ENCODE results near the gene GDF7.

Gene GDF7

GRCh38 chr2:20662308-20662937 lies 4.5 kb upstream of the GDF7 start:
- no peak overlapping the region for H3K4me2 ChIP-seq (ENCODE audit: low read length, poor library complexity, severe bottlenecking)
- peaks cover 29% of the 10 kb centered on the region for H3K4me1 ChIP-seq (ENCODE audit: control insufficient read depth, insufficient read depth, low read depth, low read length)
- no peaks in the 10 kb centered on the region for H3K36me3 ChIP-seq (ENCODE audit: control insufficient read depth in 1 of 2, insufficient read depth in 2 of 2, low read depth in 1 of 2, low read length in 2 of 2)
- H3K18ac ChIP-seq (ENCODE audit: low read depth in 1 of 2, low read length in 2 of 2) = no peak overlapping the region
- no peak overlapping the region for H4K91ac ChIP-seq (ENCODE audit: low read length)
- peaks cover 51 to 69% of the 10 kb centered on the region in 2 experiments for H3K27me3 ChIP-seq (ENCODE audit: control insufficient read depth in 1 of 2, insufficient read depth in 1 of 2, low read length in 2 of 2)
- no peak overlapping the region for H3K4ac ChIP-seq (ENCODE audit: low read depth in 1 of 2, low read length in 2 of 2)
- no peaks in the 10 kb centered on the region for H3K9me3 ChIP-seq (ENCODE audit: control insufficient read depth, low read length)
- H3K27ac ChIP-seq (ENCODE audit: low read length, poor library complexity, severe bottlenecking) = no peak overlapping the region
- no peak overlapping the region for H2AFZ ChIP-seq (ENCODE audit: low read depth, low read length)
- H3K9ac ChIP-seq (ENCODE audit: low read length) = no peak overlapping the region
- H2BK120ac ChIP-seq (ENCODE audit: low read depth, low read length) = no peak overlapping the region
- H2BK15ac ChIP-seq (ENCODE audit: low read depth, poor library complexity, severe bottlenecking) = peak overlapping the region; percentile 70
- H3K23ac ChIP-seq (ENCODE audit: low read length in 2 of 2) = no peak overlapping the region
- H2BK12ac ChIP-seq (ENCODE audit: low read length in 2 of 2) = no peak overlapping the region
- 58% methylated on average over 5 of the region's 5 CpGs for WGBS
- H3K14ac ChIP-seq (ENCODE audit: low read length in 2 of 2) = no peak overlapping the region
- H3K79me1 ChIP-seq (replicated peaks; ENCODE audit: low read length, poor library complexity, severe bottlenecking) = no peaks in the 10 kb centered on the region
- H2BK5ac ChIP-seq (ENCODE audit: low read depth, low read length, poor library complexity, severe bottlenecking) = no peak overlapping the region
- H4K8ac ChIP-seq (ENCODE audit: low read length) = no peak overlapping the region
- H3K4me3 ChIP-seq (ENCODE audit: insufficient read depth in 1 of 2, low read depth in 1 of 2, low read length in 2 of 2) = no peak overlapping the region
- H2AK5ac ChIP-seq (ENCODE audit: low read length, severe bottlenecking) = no peak overlapping the region
- DNase-seq = no peak

DNA sequence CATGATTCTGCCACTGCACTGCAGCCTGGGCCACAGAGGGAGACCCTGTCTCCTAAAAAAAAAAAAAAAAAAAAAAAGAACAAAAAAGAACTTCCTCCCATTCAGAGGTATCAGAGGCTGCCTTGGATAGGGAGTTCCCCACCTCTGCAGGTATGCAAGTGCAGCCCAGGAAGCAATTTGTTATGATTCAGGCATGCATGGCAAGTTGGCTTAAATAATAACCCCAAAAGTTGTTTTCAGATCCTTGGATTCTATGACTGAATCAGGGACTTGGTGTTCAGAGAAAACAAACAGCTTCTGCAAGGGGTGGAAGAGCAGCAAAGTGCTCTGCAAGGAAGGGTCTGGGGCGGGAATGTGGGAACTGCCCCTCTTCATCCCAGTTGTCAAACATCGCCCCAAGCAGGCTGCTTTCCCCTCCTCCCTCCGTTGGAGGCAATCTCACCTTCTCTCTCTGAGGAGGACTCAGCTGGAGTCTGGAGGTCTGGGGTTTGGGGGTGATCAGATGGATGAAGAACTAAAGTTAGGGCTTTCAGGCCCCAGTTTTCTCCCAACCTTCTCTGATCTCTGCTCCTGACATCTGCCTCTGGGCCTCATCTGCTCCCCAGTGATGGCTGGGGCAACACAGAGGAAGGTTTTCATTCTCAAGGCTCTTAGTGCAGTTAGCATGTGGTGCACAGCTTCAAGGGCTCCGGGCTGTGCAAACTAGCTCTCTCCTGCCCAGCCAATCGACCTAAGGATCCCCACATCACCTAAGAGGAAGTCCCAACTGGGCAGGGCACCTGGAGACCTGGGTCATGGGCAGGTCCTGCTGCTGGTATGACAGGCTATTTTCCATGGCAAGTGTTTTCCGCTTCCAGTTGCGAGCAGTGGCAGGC lies 3.5 kb upstream of the GDF7 start:
- WGBS = 55% methylated on average over 4 of the region's 7 CpGs

DNA sequence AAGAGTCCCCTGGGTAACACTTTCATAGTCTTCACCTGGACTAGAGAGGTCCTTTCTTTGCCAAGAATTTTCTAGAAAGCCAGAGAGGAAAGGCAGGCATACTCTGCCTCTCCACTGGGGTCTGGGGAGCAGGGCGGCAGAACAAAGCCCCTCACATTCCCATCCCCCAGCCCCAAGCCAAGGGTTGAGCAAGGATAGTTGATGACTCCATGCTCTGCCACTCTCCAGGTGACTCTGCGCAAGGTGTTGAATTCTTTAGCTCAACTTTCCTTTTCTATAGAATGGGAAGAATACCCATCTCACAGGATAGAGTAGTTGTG lies 2.9 kb upstream of the GDF7 start:
- 27% methylated on average over 1 of the region's 2 CpGs for WGBS
- Histone ChIP-seq H3K4ac (ENCODE audit: low read depth in 1 of 2, low read length in 2 of 2) (no peak overlapping the region), H3K23ac (ENCODE audit: low read length in 2 of 2) (no peak overlapping the region), H3K4me3 (ENCODE audit: insufficient read depth in 1 of 2, low read depth in 1 of 2, low read length in 2 of 2) (no peak overlapping the region), H2BK120ac (ENCODE audit: low read depth, low read length) (no peak overlapping the region), H3K18ac (ENCODE audit: low read depth in 1 of 2, low read length in 2 of 2) (no peak overlapping the region), H3K27ac (ENCODE audit: low read length, poor library complexity, severe bottlenecking) (no peak overlapping the region), H2BK15ac (ENCODE audit: low read depth, poor library complexity, severe bottlenecking) (no peak overlapping the region), H2AFZ (ENCODE audit: low read depth, low read length) (no peak overlapping the region), H3K14ac (ENCODE audit: low read length in 2 of 2) (no peak overlapping the region), H3K79me1 (replicated peaks; ENCODE audit: low read length, poor library complexity, severe bottlenecking) (peaks cover 2% of the 10 kb centered on the region), H4K91ac (ENCODE audit: low read length) (no peak overlapping the region), H3K4me1 (ENCODE audit: control insufficient read depth, insufficient read depth, low read depth, low read length) (peaks cover 34% of the 10 kb centered on the region), H2BK12ac (ENCODE audit: low read length in 2 of 2) (no peak overlapping the region), H4K8ac (ENCODE audit: low read length) (no peak overlapping the region), H2BK5ac (ENCODE audit: low read depth, low read length, poor library complexity, severe bottlenecking) (no peak overlapping the region), H3K27me3 (ENCODE audit: control insufficient read depth in 1 of 2, insufficient read depth in 1 of 2, low read length in 2 of 2) (peaks cover 51 to 76% of the 10 kb centered on the region in 2 experiments), H2AK5ac (ENCODE audit: low read length, severe bottlenecking) (no peak overlapping the region), H3K9me3 (ENCODE audit: control insufficient read depth, low read length) (no peaks in the 10 kb centered on the region), H3K36me3 (ENCODE audit: control insufficient read depth in 1 of 2, insufficient read depth in 2 of 2, low read depth in 1 of 2, low read length in 2 of 2) (no peaks in the 10 kb centered on the region), H3K4me2 (ENCODE audit: low read length, poor library complexity, severe bottlenecking) (no peak overlapping the region), H3K9ac (ENCODE audit: low read length) (no peak overlapping the region)
- no peak for DNase-seq

More for the DNA sequence above, 3.5 kb upstream of the GDF7 start:
- Histone ChIP-seq H2BK12ac (ENCODE audit: low read length in 2 of 2) (no peak overlapping the region), H3K27ac (ENCODE audit: low read length, poor library complexity, severe bottlenecking) (no peak overlapping the region), H2BK5ac (ENCODE audit: low read depth, low read length, poor library complexity, severe bottlenecking) (no peak overlapping the region), H3K9ac (ENCODE audit: low read length) (no peak overlapping the region), H3K18ac (ENCODE audit: low read depth in 1 of 2, low read length in 2 of 2) (no peak overlapping the region), H3K4me1 (ENCODE audit: control insufficient read depth, insufficient read depth, low read depth, low read length) (peaks cover 29% of the 10 kb centered on the region), H3K4ac (ENCODE audit: low read depth in 1 of 2, low read length in 2 of 2) (no peak overlapping the region), H4K8ac (ENCODE audit: low read length) (no peak overlapping the region), H2BK120ac (ENCODE audit: low read depth, low read length) (no peak overlapping the region), H3K9me3 (ENCODE audit: control insufficient read depth, low read length) (no peaks in the 10 kb centered on the region), H3K79me1 (replicated peaks; ENCODE audit: low read length, poor library complexity, severe bottlenecking) (no peaks in the 10 kb centered on the region), H3K4me2 (ENCODE audit: low read length, poor library complexity, severe bottlenecking) (no peak overlapping the region), H3K23ac (ENCODE audit: low read length in 2 of 2) (no peak overlapping the region), H3K36me3 (ENCODE audit: control insufficient read depth in 1 of 2, insufficient read depth in 2 of 2, low read depth in 1 of 2, low read length in 2 of 2) (no peaks in the 10 kb centered on the region), H3K4me3 (ENCODE audit: insufficient read depth in 1 of 2, low read depth in 1 of 2, low read length in 2 of 2) (no peak overlapping the region), H4K91ac (ENCODE audit: low read length) (no peak overlapping the region), H3K27me3 (ENCODE audit: control insufficient read depth in 1 of 2, insufficient read depth in 1 of 2, low read length in 2 of 2) (peaks cover 51 to 74% of the 10 kb centered on the region in 2 experiments), H3K14ac (ENCODE audit: low read length in 2 of 2) (no peak overlapping the region), H2AK5ac (ENCODE audit: low read length, severe bottlenecking) (no peak overlapping the region), H2BK15ac (ENCODE audit: low read depth, poor library complexity, severe bottlenecking) (no peak overlapping the region), H2AFZ (ENCODE audit: low read depth, low read length) (no peak overlapping the region)
- no peak for DNase-seq

GRCh38 chr2:20664431-20665242 lies 2.3 kb upstream of the GDF7 start:
- no peak overlapping the region for H2BK5ac ChIP-seq (ENCODE audit: low read depth, low read length, poor library complexity, severe bottlenecking)
- peak overlapping the region; percentile 85 for H3K4me2 ChIP-seq (ENCODE audit: low read length, poor library complexity, severe bottlenecking)
- H3K9ac ChIP-seq (ENCODE audit: low read length) = no peak overlapping the region
- no peak overlapping the region for H2BK120ac ChIP-seq (ENCODE audit: low read depth, low read length)
- H4K8ac ChIP-seq (ENCODE audit: low read length) = no peak overlapping the region
- peaks cover 0 to 3% of the 10 kb centered on the region in 2 experiments for H3K36me3 ChIP-seq (ENCODE audit: control insufficient read depth in 1 of 2, insufficient read depth in 2 of 2, low read depth in 1 of 2, low read length in 2 of 2)
- peak overlapping the region in 1 of 2 experiments; percentile 74 for H3K4me3 ChIP-seq (ENCODE audit: insufficient read depth in 1 of 2, low read depth in 1 of 2, low read length in 2 of 2)
- no peak overlapping the region for H2BK12ac ChIP-seq (ENCODE audit: low read length in 2 of 2)
- H2BK15ac ChIP-seq (ENCODE audit: low read depth, poor library complexity, severe bottlenecking) = no peak overlapping the region
- H2AK5ac ChIP-seq (ENCODE audit: low read length, severe bottlenecking) = no peak overlapping the region
- no peak overlapping the region for H3K23ac ChIP-seq (ENCODE audit: low read length in 2 of 2)
- H3K27ac ChIP-seq (ENCODE audit: low read length, poor library complexity, severe bottlenecking) = no peak overlapping the region
- 47% methylated on average over 17 of the region's 17 CpGs for WGBS
- peaks cover 48 to 76% of the 10 kb centered on the region in 2 experiments for H3K27me3 ChIP-seq (ENCODE audit: control insufficient read depth in 1 of 2, insufficient read depth in 1 of 2, low read length in 2 of 2)
- no peak overlapping the region for H2AFZ ChIP-seq (ENCODE audit: low read depth, low read length)
- H3K4ac ChIP-seq (ENCODE audit: low read depth in 1 of 2, low read length in 2 of 2) = no peak overlapping the region
- peaks cover 38% of the 10 kb centered on the region for H3K4me1 ChIP-seq (ENCODE audit: control insufficient read depth, insufficient read depth, low read depth, low read length)
- no peak overlapping the region for H4K91ac ChIP-seq (ENCODE audit: low read length)
- no peak for DNase-seq
- peaks cover 6% of the 10 kb centered on the region for H3K79me1 ChIP-seq (replicated peaks; ENCODE audit: low read length, poor library complexity, severe bottlenecking)
- H3K9me3 ChIP-seq (ENCODE audit: control insufficient read depth, low read length) = no peaks in the 10 kb centered on the region
- no peak overlapping the region for H3K14ac ChIP-seq (ENCODE audit: low read length in 2 of 2)
- H3K18ac ChIP-seq (ENCODE audit: low read depth in 1 of 2, low read length in 2 of 2) = no peak overlapping the region

Data from mesenchymal stem cell (in vitro differentiated cells and primary cell).